Skeletal muscle cell (primary cell): ENCODE measurements around the gene CMTM7.
"Not testable (repeated sequence)": the region's sequence is repeated elsewhere in the genome, so short reads cannot be mapped to it uniquely, and the experiment has no call there.

Experiments used
- DNase-seq: peaks from one replicate; pipeline ENCODE4 v3.0.0-alpha.2; 2010; ENCODE audit warnings: low read depth
- H3K4me3 ChIP-seq: 2 replicates; pipeline ENCODE4 v1.5.1; 2011; ENCODE audit warnings: low read depth, mild to moderate bottlenecking, control low read depth, low read length, moderate library complexity

Gene CMTM7

DNA sequence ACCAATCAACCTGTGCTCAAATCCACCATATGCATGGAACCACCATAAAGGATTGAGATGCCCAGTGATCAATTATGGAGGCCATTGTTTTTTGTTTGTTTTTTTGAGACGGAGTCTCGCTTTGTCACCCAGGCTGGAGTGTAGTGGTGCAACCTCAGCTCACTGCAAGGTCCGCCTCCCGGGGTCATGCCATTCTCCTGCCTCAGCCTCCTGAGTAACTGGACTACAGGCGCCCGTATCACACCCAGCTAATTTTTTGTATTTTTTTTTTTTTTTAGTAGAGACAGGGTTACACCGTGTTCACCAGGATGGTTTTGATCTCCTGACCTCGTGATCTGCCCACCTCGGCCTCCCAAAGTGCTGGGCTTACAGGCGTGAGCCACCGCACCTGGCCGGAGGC, 80.5 kb downstream of the CMTM7 start:
- H3K4me3 ChIP-seq, DNase-seq: not testable (repeated sequence)

DNA sequence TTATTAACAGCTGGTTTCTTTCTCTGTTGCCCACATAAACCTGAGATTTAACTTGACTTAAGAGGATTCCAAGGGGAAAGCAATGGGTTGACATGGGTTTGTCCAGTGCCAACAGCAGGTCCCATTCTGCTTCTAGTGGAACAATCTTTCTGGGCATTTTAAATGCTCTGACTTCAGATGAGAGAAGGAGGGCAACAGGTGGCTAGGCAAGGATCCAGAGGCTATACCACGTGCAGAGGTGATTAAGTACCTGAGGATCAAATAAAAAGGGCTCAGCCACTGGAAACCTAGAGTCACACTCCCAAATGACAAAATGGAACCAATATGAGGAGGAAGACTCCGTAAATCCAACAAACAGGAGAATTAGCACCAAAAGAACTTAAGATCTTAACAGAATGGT, 82.5 kb downstream of the CMTM7 start:
- no peak for DNase-seq
- no peak overlapping the region for H3K4me3 ChIP-seq

DNA sequence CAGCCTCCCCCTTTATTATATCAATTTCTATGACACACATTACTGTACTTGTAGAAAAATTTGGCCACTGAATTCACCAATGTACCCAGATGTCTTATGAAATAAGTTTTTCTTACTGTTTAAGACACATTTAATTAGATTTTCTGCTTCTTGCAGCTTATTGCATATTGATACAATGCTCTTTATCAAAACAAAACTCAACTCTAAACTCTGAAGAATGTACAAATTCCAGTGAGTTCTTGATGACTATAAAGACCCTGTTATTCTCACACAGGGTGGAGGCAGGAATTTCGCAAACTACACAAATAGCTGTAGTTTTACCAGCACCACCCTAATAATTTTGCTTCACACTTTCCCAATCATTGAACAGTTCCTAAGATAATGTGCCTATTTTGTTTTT, 89.0 kb downstream of the CMTM7 start:
- H3K4me3 ChIP-seq, result no peak overlapping the region
- DNase-seq, result no peak

DNA sequence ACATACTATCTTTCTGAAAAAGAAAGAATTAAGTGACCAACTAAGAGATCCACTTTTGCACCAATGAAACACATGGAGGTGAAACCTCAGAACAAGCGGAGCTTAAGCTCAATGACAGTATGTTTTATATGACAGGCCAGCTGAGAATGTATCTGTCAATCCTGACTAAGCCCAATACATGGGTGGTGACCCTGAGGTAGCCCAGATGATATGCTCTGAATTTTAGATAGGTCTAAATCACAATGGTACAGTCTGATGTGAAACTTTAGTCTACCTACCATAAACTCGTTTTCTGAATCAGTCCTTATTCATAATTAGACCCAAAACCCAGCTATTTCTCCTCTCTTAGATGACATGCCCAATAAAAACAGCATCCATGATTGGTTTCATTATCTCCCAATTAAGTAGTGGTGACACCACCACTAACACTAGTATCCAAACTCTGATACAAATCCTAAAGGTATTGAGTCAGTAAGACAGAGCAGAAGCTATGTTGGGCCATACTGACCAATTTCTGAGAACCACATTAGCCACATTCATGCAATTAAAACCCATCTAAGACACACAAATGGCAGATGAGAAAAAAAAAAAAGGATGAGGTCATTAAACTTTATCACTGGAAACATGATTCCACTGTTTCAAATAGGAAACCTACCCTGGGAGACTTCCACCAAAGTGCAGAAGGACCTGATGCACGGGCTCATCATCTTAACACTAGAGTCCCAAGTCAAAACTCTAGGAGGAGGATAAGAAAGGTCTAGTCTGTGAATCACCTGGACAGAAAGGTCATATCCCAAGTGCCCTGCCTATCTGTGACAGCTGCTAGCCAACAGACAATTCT, 90.4 kb downstream of the CMTM7 start:
- DNase-seq, result no peak
- no peak overlapping the region for H3K4me3 ChIP-seq

DNA sequence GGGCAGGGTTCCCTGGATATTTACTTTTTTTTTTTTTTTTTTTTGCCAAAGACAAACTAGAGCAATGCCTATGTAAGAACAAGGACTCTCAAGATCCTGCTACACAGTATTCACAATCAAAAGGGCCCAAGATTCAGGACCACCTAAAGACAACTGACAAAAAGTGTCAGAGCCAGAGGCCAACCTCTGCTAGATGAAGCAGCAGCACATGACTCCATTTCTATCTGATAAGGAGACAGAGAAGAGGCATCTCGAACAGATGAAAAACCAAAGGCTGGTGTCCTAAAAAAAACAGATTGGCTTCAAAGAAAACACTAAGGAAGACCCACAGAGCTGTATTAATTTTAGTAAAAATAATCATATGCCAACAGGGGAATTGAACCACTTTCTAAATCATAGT, 91.0 kb downstream of the CMTM7 start:
- H3K4me3 ChIP-seq, result no peak overlapping the region
- DNase-seq, result no peak

DNA sequence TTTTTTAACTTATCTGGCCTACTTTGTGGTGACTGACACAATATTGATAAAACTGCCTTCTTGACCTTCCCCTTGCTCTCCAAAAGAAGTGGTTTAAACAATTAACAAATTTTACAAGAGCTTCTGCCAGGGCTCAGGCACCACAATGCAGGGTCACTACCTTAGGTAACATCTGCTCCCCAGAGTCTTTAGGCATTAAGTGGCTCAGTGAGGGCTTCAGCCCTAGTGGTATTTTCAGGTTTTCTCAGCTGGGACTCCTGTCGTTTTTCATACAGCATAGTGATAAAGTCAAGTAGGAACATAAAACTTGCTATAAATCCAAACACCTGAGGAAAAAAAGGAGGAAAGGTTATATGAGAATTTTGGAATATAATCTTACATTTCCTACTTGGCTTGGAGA, 92.1 kb downstream of the CMTM7 start:
- H3K4me3 ChIP-seq, result no peak overlapping the region
- DNase-seq, result no peak

DNA sequence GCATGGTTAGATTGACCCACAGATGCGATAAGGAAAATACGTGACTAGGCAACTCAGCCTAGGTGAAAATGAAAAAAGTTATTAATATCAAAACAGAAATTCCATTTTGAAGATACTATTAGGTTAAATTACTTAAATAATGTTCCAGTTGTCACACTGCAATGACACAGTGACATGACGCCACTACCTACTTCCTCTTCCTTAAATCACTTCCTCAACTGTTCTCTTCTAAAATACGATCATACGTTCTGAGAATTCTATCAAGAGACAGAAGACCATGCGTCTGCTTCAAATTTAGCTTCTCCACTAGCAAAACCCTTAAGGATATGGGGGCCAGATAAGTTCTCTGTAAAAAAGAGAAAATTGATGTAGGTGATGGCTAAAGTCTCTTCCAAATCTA, 92.8 kb downstream of the CMTM7 start:
- no peak for DNase-seq
- H3K4me3 ChIP-seq, result no peak overlapping the region

DNA sequence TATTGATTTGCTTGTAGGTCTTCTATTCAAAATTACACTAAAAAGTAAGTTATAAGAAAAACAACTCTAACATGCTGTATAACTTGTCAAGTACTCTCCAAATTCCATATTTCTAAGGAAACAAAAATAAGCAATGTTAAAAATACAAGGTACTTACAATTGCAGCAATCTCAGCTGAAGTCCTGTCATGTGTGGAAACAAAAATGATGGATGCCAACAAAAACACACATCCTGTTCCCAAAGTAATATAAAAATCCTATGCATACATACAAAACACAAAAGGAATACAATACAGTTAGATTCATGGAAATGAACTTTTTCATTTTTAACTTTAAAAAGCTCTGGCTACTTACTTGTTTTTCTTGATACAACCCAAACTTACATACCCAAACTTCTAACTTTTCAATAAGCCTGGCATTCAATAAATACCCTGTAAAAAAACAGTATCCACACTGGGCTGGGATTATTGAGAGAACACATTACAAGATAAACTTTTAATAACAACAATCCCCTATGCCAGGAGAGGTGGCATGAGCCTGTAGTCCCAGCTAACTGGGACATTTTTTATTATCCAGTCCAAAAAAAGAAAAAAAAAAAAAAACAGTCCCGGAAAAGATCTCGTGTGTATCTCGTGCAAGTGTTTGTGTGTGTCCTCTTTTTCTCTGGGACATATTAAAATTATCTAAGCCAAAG, 96.3 kb downstream of the CMTM7 start:
- H3K4me3 ChIP-seq, result no peak overlapping the region
- no peak for DNase-seq

DNA sequence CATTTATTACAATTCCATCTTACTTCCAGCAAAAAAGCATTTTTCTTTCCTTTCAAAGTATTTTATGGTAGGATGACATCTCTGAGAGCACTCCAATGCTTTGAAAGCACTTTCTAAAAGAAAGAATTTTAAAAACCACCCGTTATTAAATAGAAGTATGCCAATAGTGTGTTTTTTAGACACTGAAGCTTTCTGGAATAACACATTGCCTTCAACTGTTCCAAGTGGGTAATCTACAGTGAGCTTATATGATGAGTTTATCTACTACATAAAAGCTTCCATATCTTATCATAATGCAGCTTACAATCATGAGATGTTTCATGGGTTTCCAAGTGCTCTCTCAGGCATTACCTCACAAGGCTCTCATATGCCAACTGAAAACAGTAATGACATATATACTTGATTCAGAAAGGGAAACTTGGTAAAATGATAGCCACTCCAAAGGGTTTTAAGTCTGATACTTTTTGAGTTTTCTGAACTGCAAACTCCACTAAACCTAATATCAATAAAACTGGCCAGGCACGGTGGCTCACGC, 96.9 kb downstream of the CMTM7 start:
- no peak for DNase-seq
- H3K4me3 ChIP-seq, result no peak overlapping the region

DNA sequence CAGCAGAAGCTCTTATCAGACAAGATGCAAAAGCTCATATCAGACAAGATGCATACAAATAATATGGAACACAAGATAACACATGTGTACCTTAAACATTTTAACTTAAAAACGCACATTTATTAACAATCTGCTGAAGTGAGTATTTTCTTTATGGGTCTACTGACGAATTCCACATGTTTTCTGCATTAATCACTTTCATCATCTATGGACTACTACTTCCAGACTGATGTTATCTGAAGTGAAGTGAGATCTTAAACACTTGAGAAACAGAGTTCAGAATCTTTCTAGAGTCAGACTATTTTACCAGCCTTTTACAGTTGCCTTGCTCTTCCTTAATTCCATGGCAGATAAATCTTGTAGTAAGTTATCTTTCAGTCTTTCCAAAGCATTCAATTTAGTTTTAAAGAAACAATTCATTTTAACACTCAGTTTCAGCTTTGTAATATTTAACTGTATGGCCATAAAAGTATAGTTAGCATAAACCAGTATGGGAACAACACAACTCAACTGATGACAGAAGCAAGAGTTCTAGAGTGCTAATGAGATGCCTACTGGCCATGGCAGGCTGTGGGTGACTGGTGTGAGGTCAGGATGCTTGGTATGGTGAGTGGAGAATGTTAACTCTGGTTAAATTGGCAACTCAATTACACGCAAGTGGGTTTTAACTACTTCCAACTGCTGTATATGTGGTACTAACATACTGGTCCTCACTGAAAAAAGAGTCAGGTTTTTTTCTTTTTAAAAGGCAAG, 101.2 kb downstream of the CMTM7 start:
- DNase-seq, result no peak
- H3K4me3 ChIP-seq, result no peak overlapping the region

DNA sequence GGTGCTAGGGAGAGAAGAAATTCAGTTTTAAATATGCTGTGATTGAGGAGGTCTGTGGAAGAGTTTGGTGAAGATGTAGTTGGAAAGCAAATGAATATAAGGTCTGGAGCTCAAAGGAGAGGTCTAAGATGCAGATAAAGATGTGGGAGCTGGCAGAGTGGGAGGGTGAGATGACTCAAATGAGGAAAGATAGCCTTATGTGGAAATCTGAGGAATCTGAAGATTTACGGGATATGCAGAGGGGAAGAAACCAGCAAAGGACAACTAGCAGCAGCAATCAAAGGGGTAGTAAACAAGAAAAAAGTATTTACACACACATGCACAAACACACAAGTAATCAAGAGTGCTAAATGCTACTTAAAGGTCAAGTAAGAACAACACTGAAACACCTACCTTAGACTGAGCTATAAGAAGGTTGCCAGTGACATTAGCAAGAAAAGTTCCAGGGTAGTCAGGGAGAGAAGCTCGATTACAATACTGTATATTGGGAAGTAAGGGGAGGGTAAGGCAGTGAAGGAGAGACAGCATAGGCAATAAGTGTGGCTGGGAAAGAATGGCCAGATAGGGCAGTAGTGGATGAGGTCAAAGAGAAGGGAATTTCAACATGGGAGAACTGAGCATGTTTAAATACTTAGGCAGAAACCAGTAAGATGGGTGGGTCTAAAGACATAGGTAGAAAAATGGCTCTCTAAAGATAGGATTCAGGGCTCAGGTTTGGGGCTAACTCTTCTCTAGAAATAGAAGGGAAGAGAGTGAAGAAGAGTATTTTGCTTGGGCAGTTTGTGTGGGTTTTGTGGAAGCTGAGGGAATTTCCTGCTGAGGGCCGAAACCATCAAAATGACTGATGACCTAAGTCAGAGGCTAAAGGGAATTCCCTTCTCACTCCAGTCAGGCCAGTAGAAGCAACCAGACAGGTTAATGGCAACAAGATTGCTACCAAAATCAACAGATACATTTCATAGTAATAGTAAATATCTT, 102.1 kb downstream of the CMTM7 start:
- no peak overlapping the region for H3K4me3 ChIP-seq
- no peak for DNase-seq

DNA sequence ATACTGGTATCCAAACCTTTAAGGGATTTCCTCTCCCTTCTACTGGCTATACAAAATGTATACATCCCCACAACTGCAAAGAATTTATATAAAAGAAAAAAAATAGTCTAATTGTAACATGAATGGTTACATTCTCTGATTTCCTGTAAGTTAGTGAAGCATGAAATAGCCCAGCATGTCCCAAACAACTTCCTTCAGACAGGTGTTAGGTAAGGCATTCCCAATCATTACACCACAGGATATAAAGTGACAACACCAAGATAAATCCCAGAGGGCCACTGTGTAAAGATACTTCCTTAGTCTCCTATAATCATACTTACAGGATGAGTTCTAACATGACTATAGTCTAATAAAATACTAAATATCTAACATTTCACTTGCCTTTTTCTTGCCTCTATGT, 103.4 kb downstream of the CMTM7 start:
- no peak overlapping the region for H3K4me3 ChIP-seq
- DNase-seq, result no peak

DNA sequence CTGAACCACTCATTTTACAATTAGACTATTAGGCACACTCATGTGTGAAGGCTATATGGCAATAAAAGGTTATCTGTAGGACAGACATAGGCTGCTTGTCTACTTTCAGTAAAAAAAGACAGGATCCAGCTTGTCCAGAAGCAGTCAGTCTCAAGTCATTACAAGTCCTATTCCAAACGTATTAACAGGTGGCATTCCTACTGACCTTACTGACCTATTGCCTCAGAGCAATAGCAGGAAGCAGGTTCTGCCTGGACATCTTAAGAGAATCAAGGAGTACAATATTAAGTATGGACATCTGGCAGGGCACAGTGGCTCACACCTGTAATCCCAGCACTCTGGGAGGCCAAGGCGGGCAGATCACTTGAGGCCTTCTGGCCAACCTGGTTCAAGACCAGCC, 104.0 kb downstream of the CMTM7 start:
- no peak for DNase-seq
- no peak overlapping the region for H3K4me3 ChIP-seq

DNA sequence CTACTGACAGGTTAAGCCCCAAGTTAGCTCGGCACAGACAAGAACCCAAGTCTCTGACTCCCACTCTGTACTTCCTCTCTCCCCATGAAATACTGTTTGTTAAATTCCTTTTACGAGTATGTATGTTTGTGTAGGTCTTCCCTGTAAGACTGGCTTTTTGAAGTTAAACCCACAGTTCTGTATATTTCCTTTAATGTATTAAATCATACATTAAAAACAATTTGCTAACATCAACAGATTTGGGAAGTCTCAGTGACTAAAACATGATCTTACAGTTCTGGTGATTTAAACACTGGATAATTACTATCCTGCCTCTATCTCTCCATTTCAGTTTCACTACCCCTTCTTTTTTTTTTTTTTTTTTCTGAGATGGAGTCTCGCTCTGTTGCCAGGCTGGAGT, 106.6 kb downstream of the CMTM7 start:
- DNase-seq, result no peak
- no peak overlapping the region for H3K4me3 ChIP-seq

DNA sequence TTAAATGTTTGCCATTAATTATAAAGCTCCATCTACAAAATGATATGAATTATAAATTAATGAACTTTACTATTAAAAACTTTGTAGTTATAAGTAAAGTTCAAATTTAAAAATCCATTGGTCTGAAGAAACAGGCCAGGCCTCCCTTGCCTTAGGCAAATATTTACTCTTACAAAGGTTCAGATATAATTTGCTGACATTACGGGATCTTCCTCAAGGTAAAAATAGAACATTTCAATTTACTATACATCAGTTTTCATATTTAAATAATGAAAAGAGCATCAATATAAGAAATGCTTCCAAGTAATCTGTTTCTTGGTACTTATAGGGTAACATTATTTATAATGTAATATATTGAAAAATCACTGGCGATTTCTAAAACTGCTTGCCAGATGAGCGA, 107.3 kb downstream of the CMTM7 start:
- DNase-seq, result no peak
- H3K4me3 ChIP-seq, result no peak overlapping the region

DNA sequence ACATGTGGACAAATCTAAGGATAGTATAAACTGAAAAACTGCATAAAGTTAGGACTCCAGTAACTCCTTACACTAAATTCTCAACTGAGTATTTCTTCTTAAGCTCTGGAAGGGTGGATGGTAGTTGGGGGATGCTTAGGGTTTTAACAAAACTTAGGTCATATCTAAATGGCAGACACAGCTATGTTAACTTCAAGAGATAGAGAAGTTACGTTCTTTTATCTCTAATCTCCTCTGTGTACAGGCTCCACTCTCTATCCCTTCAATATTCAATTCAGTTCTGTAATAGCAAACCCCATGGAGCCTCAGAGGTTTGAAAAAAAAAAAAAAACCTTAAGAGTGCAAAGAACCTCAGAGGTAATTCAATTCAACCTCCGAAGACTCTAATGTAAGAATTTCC, 107.9 kb downstream of the CMTM7 start:
- no peak overlapping the region for H3K4me3 ChIP-seq
- DNase-seq, result no peak

DNA sequence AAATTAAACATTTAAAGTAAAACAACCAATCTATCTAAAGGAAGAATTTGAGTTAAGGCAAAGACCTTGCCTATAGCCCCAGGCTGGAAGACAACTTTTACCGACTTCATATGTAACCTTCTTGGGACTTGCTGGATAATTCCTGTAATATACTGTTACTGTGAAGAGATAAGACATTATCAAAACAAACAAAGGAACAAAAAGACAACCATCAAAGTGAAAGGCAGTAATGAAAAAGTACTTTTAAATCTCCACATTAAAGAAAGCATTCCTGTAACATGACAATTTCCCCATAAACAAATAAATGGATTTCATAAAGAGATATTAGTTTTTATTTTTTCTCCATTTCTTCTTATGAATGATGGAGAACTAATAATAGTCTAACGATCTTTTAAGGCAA, 108.6 kb downstream of the CMTM7 start:
- no peak for DNase-seq
- no peak overlapping the region for H3K4me3 ChIP-seq

DNA sequence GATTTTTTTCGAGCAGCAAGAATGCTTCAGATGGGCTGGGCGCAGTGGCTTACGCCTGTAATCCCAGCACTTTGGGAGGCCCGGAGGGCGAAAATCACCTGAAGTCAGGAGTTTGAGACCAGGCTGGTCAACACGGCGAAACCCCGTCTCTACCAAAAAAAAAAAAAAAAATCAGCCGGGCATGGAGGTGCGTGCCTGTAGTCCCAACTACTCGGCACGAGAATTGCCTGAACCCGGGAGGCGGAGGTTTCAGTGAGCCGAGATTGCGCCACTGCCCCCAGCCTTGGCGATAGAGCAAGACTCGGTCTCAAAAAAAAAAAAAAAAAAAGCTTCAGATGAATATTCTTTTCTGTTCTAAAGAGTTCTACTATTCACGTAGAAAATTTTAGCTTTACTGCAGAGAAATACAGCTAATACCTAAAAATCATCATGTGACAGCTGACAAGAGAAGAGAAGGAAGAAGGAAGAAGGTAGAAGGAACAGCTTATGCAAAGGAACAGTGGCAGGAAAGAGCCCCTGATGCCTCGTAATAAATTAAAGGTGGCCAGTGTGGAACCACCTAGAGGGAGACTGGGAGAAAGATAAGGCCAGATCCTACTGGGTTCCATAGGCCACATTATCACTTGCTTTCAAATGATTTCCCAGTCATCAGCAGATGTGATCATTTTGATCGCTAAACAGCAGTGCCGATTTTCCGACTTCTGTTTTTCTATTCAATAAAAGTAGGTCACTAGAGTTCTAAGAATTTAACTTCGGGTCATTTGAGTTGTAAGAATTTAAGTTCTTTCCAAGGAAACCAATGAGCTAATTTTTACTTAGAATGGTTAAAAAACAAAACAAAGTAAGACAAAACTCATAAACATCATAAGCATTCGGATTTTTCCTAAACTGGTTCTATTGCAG, 109.5 kb downstream of the CMTM7 start:
- no peak for DNase-seq
- peak overlapping the region; percentile 86 for H3K4me3 ChIP-seq
